ENCODE results near the gene MYOF.

DNA sequence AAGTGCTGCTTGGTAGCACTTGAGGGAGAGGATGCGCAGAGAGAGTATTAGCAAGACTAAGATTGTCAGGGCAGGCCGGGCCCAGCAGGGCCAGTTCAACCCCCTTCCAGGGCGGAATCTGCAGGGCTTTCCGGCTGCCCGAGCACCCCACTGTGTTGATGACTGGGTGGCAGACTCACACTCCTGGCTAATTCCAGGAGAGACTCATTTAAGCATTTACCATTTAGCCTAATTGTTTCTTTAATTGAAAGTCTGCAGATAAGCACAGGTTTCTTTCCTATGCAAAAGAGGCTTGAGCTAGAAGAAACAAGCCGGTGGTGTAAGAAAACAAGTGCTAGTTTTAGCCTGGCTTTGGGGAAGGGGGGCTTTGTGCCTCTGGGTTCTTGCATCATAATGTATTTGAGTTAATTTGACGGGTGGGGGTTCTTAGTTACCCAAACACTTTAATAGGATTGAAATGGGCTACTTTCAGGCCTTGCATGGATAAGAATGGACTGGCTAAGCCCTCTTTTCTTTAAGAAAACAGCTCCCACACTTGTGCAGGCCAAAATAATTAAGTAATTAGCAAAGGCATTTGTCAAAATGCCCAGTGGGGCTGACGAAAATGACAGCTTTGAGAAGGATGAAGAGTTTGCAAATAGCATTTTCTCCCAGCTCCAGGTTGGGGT, 201.3 kb downstream of the MYOF start:
- TF ChIP-seq EZH2 (IDR thresholded peaks at IDR 0.05; ENCODE audit: insufficient read depth, poor library complexity, severe bottlenecking) (no peak), EZH2phosphoT487 (IDR thresholded peaks at IDR 0.05; ENCODE audit: insufficient read depth, low read depth) (no peak)
